H9 (cell line): Measurements from ENCODE around the gene TTC29. TPM values are rescaled to one million over a fixed set of nuclear protein-coding genes. Genes with fewer than 3 reads are reported as not detected.

Source experiments
- DNase-seq: peaks from one replicate; pipeline ENCODE4 v3.0.0-alpha.2; 2017
- H2AFZ ChIP-seq: one replicate; pipeline ENCODE4 v1.6.1; 2013; ENCODE audit warnings: mild to moderate bottlenecking, low read length, control low read depth, moderate library complexity
- H2AK5ac ChIP-seq: 2 replicates; pipeline ENCODE4 v1.6.1; 2013; ENCODE audit warnings: low read length, control low read depth, mixed read lengths; ENCODE audit not compliant: insufficient read length
- H2BK120ac ChIP-seq: one replicate; pipeline ENCODE4 v1.6.1; 2013; ENCODE audit warnings: low read depth, mild to moderate bottlenecking, low read length, control low read depth, inconsistent platforms; ENCODE audit not compliant: poor library complexity, severe bottlenecking
- H2BK12ac ChIP-seq: 2 replicates; pipeline ENCODE4 v1.6.1; 2013; ENCODE audit warnings: low read length, control low read depth, mixed read lengths, low read depth; ENCODE audit not compliant: insufficient read length
- H2BK15ac ChIP-seq: 2 replicates; pipeline ENCODE4 v1.6.1; 2013; ENCODE audit warnings: low read depth, low read length, control low read depth
- H2BK20ac ChIP-seq: one replicate; pipeline ENCODE4 v1.6.1; 2013; ENCODE audit warnings: low read depth, mild to moderate bottlenecking, low read length, control low read depth, inconsistent platforms; ENCODE audit not compliant: poor library complexity, severe bottlenecking
- H2BK5ac ChIP-seq: 2 replicates; pipeline ENCODE4 v1.6.1; 2013; ENCODE audit warnings: low read length, control low read depth, mixed read lengths; ENCODE audit not compliant: insufficient read length
- H3K14ac ChIP-seq: 2 replicates; pipeline ENCODE4 v1.6.1; 2013; ENCODE audit warnings: low read length, control low read depth; ENCODE audit not compliant: insufficient read depth
- H3K18ac ChIP-seq: 2 replicates; pipeline ENCODE4 v1.6.1; 2013; ENCODE audit warnings: low read depth, mild to moderate bottlenecking, mixed read lengths, low read length, control low read depth; ENCODE audit not compliant: insufficient read length
- H3K23ac ChIP-seq: 2 replicates; pipeline ENCODE4 v1.6.1; 2013; ENCODE audit warnings: low read length, control low read depth, mixed read lengths, low read depth; ENCODE audit not compliant: insufficient read length
- H3K23me2 ChIP-seq: 2 replicates; pipeline ENCODE4 v1.6.1; 2013; ENCODE audit warnings: low read depth, mild to moderate bottlenecking, mixed read lengths, low read length, control low read depth; ENCODE audit not compliant: insufficient read length, poor library complexity, severe bottlenecking
- H3K27ac ChIP-seq: 2 replicates; pipeline ENCODE4 v1.5.1; 2013; ENCODE audit warnings: low read length, control low read depth, mixed read lengths, low read depth; ENCODE audit not compliant: insufficient read length
- H3K27me3 ChIP-seq: 2 replicates; pipeline ENCODE4 v1.6.1; 2013; ENCODE audit warnings: low read length, control low read depth, inconsistent platforms; ENCODE audit not compliant: insufficient read depth
- H3K4ac ChIP-seq: 2 replicates; pipeline ENCODE4 v1.6.1; 2013; ENCODE audit warnings: low read depth, mild to moderate bottlenecking, control low read depth, inconsistent platforms, low read length, moderate library complexity
- H3K4me1 ChIP-seq: 2 replicates; pipeline ENCODE4 v1.6.1; 2013; ENCODE audit warnings: low read length, control low read depth, inconsistent platforms; ENCODE audit not compliant: insufficient read depth
- H3K4me2 ChIP-seq: 2 replicates; pipeline ENCODE4 v1.6.1; 2013; ENCODE audit warnings: low read length, control low read depth, mixed read lengths; ENCODE audit not compliant: insufficient read length, insufficient read depth
- H3K56ac ChIP-seq: 2 replicates; pipeline ENCODE4 v1.6.1; 2013; ENCODE audit warnings: low read depth, mild to moderate bottlenecking, mixed read lengths, low read length, control low read depth; ENCODE audit not compliant: insufficient read length
- H3K79me1 ChIP-seq: 2 replicates; pipeline ENCODE4 v1.6.1; 2013; ENCODE audit warnings: low read depth, mild to moderate bottlenecking, moderate library complexity, low read length, control low read depth, inconsistent platforms; ENCODE audit not compliant: insufficient read depth, poor library complexity, severe bottlenecking
- H3K79me2 ChIP-seq: 2 replicates; pipeline ENCODE4 v1.6.1; 2013; ENCODE audit warnings: low read length, control low read depth, inconsistent platforms; ENCODE audit not compliant: insufficient read depth
- H3K9ac ChIP-seq: 2 replicates; pipeline ENCODE4 v1.6.1; 2013; ENCODE audit warnings: low read length, control low read depth, mixed read lengths; ENCODE audit not compliant: insufficient read length; ENCODE audit errors: extremely low read depth
- H3K9me3 ChIP-seq: one replicate; pipeline ENCODE4 v1.6.1; 2013; ENCODE audit warnings: low read depth, low read length, inconsistent platforms; ENCODE audit not compliant: control insufficient read depth
- H3T11ph ChIP-seq: one replicate; pipeline ENCODE4 v1.6.1; 2013; ENCODE audit warnings: mild to moderate bottlenecking, low read length, control low read depth, inconsistent platforms
- H4K20me1 ChIP-seq: one replicate; pipeline ENCODE4 v1.6.1; 2013; ENCODE audit not compliant: control insufficient read depth, insufficient read length, insufficient read depth
- H4K5ac ChIP-seq: 2 replicates; pipeline ENCODE4 v1.6.1; 2013; ENCODE audit warnings: low read depth, mild to moderate bottlenecking, mixed read lengths, low read length, control low read depth; ENCODE audit not compliant: insufficient read length
- H4K8ac ChIP-seq: replicated peaks from 2 replicates; pipeline ENCODE4 v1.6.1; 2013; ENCODE audit warnings: low read length, control low read depth, mixed read lengths, low read depth; ENCODE audit not compliant: insufficient read length
- H4K91ac ChIP-seq: 2 replicates; pipeline ENCODE4 v1.6.1; 2013; ENCODE audit warnings: low read depth, mild to moderate bottlenecking, moderate library complexity, mixed read lengths, low read length, control low read depth; ENCODE audit not compliant: insufficient read length
- H3K27ac Mint-ChIP-seq, 3 experiments: 2 replicates in 2 of 3; 3 replicates in 1 of 3; pipeline ENCODE4 v1.8.0; 2020 to 2021; ENCODE audit warnings: mixed read lengths in 3 of 3, mild to moderate bottlenecking in 1 of 3, moderate library complexity in 1 of 3
- H3K27me3 Mint-ChIP-seq: 2 replicates; pipeline ENCODE4 v1.8.0; 2021; ENCODE audit warnings: low read depth, mild to moderate bottlenecking, moderate library complexity, mixed read lengths
- H3K36me3 Mint-ChIP-seq, 3 experiments: 2 replicates in 2 of 3; 3 replicates in 1 of 3; pipeline ENCODE4 v1.8.0; 2020 to 2021; ENCODE audit warnings: low read depth in 3 of 3, mixed read lengths in 3 of 3; ENCODE audit not compliant: insufficient read depth in 1 of 3
- H3K4me1 Mint-ChIP-seq, 2 experiments: 2 replicates each; pipeline ENCODE4 v1.8.0; 2020; ENCODE audit warnings: mixed read lengths in 2 of 2
- H3K4me3 Mint-ChIP-seq, 2 experiments: 2 replicates in 1 of 2; 3 replicates in 1 of 2; pipeline ENCODE4 v1.8.0; 2020 to 2021; ENCODE audit warnings: mild to moderate bottlenecking in 2 of 2, mixed read lengths in 2 of 2, moderate library complexity in 1 of 2
- H3K9me3 Mint-ChIP-seq, 2 experiments: 2 replicates in 1 of 2; 3 replicates in 1 of 2; pipeline ENCODE4 v1.8.0; 2020; ENCODE audit warnings: mild to moderate bottlenecking in 2 of 2, mixed read lengths in 2 of 2, moderate library complexity in 1 of 2
- WGBS: extraction: QIAGEN DNeasy Blood & Tissue Kit; methylation state at CpG from one replicate; pipeline ENCODE4 v1.1.7; 2013; ENCODE audit warnings: missing lambda C conversion rate, low lambda C conversion rate, mixed read lengths; ENCODE audit not compliant: insufficient read length; ENCODE audit errors: extremely low coverage; 5-methylcytosine and 5-hydroxymethylcytosine counted together
- total RNA-seq: library from RNA; stranded (reverse); gene quantifications from 2 replicates; pipeline ENCODE4 v1.2.1, GENCODE V29; 2021
- TF ChIP-seq, protein P1 (sequence below): fragments of 200-600 bp; sonication (generic); conservative IDR thresholded peaks from 3 replicates; pipeline ENCODE4 v1.8.0; 2021; ENCODE audit warnings: antibody characterized with exemption, mild to moderate bottlenecking

Gene TTC29
- total RNA-seq, 1 experiment from 2014 or later: not detected

DNA sequence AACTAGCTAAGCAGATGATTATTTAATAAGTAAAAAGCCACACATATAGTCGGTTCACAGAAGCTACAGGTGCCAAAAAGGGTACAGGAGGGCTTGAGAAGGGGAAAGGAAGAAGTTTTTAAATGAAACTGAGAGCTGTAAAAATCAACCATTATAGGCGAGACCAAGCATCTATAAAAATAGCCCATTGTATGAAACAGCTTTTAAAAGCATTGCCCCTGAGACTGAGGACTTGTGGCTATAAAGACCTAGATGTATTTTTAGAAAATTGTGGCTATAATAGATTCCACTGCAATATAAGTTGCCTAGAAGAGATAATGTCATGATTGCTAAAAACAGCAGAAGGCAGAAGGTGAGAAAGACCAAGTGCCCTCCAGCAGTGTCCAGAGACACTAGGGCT lies 15.0 kb upstream of the TTC29 start:
- no peaks in the 10 kb centered on the region for H3K4me1 ChIP-seq
- H2BK5ac ChIP-seq: no peak overlapping the region
- no peaks in the 10 kb centered on the region for H3K4me1 Mint-ChIP-seq
- no peak overlapping the region for H3T11ph ChIP-seq
- H3K79me2 ChIP-seq: no peaks in the 10 kb centered on the region
- no peaks in the 10 kb centered on the region; the same call in 1 of the 2 replicates for H3K27me3 Mint-ChIP-seq
- H3K9me3 Mint-ChIP-seq: no peaks in the 10 kb centered on the region
- H3K14ac ChIP-seq: no peak overlapping the region
- H3K9me3 ChIP-seq: no peaks in the 10 kb centered on the region
- H2BK12ac ChIP-seq: no peak overlapping the region
- DNase-seq: no peak
- H3K27ac ChIP-seq: no peak overlapping the region
- H4K91ac ChIP-seq: no peak overlapping the region
- no peaks in the 10 kb centered on the region for H3K79me1 ChIP-seq
- no peak overlapping the region for H2BK20ac ChIP-seq
- H3K23me2 ChIP-seq: no peaks in the 10 kb centered on the region
- H2AK5ac ChIP-seq: no peak overlapping the region
- no CpG with 5 or more reads among the region's 2 CpGs for WGBS
- no peaks in the 10 kb centered on the region for H4K20me1 ChIP-seq
- H4K5ac ChIP-seq: no peak overlapping the region
- H3K56ac ChIP-seq: no peak overlapping the region
- no peak overlapping the region for H3K27ac Mint-ChIP-seq
- no peak overlapping the region for H2BK120ac ChIP-seq
- no peak overlapping the region for H3K4me2 ChIP-seq
- no peak overlapping the region for H3K4me3 Mint-ChIP-seq
- no peak overlapping the region for H2AFZ ChIP-seq
- no peak overlapping the region for H4K8ac ChIP-seq
- H3K27me3 ChIP-seq: no peaks in the 10 kb centered on the region
- H3K9ac ChIP-seq: no peak overlapping the region
- no peak overlapping the region for H3K18ac ChIP-seq
- no peak overlapping the region for H3K23ac ChIP-seq
- H3K36me3 Mint-ChIP-seq: no peaks in the 10 kb centered on the region
- no peak overlapping the region for H3K4ac ChIP-seq
- H2BK15ac ChIP-seq: no peak overlapping the region
- TF ChIP-seq, protein P1, sequence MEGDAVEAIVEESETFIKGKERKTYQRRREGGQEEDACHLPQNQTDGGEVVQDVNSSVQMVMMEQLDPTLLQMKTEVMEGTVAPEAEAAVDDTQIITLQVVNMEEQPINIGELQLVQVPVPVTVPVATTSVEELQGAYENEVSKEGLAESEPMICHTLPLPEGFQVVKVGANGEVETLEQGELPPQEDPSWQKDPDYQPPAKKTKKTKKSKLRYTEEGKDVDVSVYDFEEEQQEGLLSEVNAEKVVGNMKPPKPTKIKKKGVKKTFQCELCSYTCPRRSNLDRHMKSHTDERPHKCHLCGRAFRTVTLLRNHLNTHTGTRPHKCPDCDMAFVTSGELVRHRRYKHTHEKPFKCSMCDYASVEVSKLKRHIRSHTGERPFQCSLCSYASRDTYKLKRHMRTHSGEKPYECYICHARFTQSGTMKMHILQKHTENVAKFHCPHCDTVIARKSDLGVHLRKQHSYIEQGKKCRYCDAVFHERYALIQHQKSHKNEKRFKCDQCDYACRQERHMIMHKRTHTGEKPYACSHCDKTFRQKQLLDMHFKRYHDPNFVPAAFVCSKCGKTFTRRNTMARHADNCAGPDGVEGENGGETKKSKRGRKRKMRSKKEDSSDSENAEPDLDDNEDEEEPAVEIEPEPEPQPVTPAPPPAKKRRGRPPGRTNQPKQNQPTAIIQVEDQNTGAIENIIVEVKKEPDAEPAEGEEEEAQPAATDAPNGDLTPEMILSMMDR: no peak
